GM18868 (cell line): ENCODE data around the gene SORCS2.

Experiments
- ATAC-seq: cut with Tn5 transposase; IDR thresholded peaks from one replicate; pipeline ENCODE4 v1.9.1; 2021; ENCODE audit warnings: mild to moderate bottlenecking, moderate library complexity; ENCODE audit not compliant: unreplicated experiment

The SORCS2 gene

DNA sequence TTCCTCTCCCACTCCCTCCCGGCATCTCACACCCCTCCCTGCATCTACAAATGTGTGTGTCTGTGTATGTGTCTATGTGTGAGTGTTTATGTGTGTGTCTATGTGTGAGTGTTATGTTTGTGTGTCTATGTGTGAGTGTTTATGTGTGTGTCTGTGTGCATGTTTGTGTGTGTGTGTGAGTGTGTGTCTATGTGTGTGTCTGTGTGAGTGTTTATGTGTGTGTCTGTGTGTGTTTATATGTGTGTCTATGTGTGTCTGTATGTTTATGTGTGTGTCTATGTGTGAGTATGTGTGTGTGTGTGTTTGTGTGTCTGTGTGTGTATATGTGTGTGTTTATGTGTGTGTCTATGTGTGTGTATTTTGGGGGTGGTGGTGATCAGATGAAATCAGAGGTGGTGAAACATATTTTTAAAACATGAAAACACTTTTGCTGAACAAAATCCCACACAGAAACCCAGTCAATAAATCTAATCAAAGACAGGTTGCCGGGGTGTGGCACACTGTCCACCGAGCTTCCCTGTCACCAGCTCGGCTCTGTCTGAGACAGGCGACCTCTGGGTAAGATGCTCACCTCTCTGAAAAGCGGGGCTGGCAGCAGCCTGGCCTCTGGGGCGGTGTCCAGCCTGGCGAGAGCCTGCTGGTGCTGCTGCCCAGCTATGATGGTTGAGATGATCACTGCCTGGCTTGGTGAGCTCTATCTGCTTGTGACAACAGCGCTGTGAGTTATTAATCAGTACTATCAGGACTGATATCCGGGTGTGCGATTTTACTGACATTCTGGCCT, 429.1 kb downstream of the SORCS2 start:
- ATAC-seq = no peak

DNA sequence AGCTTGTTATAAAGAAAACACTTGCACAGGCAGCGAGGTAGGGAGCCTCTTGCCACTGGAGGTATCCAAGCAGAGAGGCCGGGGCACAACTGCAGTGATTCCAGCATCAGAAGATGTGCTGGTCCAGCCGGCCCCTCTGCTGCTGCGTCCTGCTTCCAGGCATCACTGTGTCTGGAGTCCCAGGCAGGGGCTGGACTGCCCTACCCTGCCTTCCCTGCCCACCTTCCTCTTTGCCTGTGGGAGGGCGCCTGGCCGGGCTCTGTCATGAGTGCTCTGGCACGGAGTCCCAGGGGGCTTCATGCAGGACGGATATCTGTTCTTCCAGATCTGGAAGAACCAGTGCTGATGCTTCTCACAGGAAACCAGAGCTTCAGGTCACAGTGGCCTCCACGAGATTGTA, 430.0 kb downstream of the SORCS2 start:
- no peak for ATAC-seq

DNA sequence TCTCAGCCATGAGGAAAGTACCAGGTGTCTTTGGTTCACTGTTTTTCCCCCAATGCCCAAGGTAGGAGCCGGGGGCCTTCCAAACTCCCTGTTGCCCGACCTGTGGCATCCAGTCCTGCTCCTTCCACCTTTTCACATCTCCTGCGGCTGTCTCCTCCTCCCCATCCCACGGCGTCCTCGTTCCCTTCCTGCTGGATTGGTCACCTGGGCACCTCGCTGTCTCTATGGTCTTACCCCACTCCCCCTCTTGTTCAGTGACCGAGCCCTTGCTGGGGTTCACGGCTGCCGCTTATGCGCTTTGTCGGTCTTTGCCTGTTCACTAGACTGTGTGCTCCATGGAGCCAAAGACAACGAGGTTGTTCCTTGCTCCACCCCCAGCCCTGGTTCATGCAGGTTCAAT, 431.1 kb downstream of the SORCS2 start:
- ATAC-seq = no peak

DNA sequence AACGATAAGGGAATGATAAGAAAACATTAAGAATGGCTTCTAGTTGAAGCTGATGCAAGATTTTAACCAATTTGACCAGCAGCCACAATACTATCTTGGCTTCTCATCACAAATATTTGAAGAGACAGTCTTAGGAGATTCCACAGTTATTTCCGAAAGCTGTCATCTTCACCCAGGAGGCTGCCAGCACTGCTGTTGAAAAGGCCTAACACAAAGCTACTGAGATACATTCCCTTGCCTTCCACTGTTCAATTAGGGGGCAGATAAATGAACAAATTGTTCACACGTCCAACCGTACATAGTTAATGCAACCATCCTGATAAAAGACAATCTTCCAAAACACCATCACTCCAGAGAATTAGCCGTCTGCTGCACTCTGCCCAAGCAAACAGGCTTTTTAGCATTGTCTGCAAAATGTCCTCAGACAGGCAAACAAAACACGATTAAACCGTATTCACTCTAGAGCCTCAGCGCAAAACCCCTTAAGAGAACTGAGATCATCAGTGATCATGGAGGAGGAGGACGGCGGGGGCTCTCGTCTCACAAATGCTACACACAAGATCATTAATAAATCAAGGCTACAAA, 432.1 kb downstream of the SORCS2 start:
- no peak for ATAC-seq

DNA sequence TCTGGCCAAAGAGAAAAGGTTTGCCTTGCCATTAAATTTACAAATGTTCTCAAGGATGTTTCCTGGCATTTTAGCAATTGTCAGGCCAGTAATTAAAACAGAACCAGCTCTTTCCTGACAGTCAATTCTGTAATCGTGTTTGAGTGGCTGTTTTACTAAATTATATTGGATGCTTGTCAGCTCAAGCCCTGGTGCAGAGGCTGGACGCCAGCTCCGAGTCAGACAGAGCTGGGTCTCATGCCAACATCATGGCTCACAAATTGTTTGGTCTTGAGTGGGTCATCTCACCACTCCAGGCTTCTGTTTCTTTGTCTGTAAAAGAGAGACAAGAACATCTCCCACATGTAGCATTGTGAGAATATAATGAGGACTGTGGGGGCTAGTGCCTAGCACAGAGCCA, 432.7 kb downstream of the SORCS2 start:
- ATAC-seq = no peak

DNA sequence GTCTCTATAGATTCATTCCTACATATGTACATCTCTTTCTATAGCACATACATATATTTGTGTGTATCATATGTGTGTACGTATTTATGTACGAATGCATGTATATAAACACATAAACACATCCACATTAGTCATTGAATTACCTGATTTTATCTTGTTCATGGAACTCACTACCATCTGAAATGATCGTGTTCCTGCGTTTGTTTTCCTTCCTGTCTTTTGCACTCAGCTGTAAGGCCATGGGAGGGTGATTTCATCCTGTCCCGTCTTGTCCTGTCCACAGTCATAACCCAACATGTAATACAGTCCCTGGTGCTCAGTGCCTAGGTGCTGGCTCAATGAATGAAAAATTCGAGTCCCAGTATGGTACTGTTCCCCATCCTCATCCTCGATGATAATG, 434.2 kb downstream of the SORCS2 start:
- ATAC-seq = no peak

DNA sequence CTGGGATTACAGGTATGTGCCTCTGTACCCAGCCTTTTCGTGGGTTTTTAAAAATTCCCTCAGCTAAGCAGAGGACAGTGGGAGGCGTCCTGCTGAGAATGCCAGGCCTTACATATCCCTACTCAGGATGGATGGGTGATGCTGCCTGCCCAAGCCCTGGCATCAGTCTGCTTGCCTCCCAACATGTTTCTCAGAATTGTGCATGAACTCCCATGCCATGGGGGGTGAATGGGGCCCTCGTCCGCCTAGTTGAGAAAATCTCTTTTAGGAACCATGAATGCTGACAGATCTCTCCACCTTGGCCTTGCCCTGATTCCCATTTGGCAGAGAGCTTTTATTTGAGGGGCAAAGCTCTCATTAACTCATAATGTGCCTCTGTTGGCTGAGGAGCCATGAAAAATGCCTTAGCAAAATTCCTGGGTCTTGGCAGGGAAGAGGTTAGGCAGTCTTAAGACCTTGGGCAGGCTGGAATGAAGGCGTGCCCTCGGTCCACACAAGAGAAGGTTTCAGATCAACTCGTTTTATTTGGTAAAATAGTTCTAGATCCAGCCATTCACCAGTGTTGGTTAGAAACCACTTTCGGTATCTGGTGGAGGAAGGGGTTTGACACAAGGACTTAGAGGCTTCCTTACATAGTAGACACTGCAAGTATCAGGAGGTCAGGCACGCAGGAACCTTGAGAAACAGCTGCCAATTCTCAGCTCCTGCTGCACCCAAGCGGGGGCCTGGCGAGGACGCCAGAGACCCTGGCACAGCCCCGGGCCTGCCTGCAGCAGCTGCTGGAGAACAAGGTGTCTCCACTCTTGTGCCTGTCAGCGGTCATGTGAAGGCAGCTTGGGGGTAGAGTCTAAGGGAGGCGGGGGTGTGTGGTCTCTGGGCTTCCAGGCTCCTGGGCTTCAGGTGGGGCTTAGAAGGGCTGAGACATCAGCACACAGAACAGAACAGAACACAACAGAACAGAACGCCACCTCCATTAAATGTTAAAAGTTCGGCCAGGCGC, 435.2 kb downstream of the SORCS2 start:
- ATAC-seq = no peak

DNA sequence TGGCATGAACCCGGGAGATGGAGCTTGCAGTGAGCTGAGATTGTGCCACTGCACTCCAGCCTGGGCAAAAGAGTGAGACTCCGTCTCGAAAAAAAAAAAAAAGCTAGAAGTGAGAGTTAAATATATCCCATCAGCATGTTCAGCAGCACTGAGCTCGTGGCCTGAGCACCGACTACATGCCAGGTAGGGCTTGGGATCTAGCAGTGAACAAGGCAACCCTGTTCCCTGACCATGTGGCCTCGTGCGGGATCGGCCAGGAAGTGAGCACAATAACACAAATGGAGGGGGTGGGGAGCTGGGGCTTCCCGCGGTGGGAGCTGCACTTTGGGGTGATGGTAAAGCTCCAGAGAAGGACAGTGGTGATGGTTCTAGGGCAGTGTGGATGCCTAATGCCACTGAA, 436.1 kb downstream of the SORCS2 start:
- no peak for ATAC-seq

DNA sequence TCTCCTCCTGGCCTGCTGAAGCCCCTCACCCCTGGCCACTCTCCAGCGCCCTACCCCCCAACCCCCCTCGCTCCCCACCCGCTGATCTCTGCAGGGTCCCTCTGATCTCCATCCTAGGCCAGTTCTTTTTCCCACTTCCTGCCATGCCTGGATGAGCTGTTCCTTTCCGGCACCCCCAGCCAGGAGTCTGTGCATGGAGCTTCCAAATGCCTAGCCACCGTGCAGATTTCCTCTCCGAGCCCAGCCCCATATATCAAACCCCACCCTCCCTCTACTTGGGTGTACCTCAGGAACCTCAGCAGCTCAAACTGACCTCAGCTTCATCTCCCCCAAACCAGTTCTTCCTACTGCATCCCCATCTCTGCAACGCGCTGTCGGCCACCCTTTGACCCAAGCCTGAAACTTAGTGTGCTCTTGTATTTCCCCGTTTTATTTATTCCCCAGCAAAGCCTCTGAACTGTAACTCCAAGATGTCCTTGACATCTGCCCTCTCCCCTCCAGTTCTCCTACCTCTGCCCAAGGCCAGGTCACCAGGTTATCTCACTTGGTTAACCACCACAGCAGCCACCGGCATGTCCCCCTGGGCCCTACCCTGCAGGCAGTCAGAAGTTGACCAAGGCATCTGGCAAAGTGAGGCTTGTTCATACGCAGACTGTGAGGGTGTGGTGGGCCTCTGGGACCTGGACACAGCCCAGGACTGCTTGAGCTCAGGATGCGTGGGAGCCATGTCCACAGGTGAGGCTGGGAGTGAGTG, 437.3 kb downstream of the SORCS2 start:
- no peak for ATAC-seq

DNA sequence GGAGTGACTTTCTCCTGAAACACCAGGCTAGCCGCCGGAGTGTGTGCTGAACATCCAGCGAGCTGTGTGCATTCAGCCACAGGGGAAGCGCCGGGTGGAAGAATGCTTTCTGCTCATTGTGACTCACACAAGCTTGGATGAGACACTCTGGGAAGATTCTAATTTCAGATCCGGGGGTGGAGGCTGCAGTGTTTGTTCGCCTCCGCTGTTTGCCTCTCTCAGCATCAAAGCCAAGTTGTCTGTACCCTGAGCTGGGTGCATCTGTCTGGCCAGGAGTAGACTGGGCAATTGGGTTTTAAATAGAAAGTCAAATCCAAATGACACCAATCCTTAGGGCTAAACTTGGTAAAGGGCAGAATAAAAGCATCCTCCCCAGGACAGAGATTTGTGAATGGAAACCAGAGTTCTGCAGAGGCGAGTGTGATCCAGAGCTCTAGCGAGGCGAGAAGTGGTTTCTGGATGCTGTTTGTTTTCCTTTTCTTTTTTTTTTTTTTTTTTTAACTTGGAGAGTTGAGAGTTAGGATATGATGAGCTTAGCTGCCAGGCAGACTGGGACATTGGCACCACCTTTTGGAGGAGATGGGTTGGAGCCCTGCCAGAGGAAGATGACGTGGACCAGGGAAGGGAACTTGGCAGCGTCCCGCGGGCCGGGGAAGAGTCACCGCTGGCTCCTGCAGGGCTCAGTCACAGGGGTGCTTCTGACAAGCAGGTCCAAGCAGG, 438.4 kb downstream of the SORCS2 start:
- ATAC-seq = no peak

DNA sequence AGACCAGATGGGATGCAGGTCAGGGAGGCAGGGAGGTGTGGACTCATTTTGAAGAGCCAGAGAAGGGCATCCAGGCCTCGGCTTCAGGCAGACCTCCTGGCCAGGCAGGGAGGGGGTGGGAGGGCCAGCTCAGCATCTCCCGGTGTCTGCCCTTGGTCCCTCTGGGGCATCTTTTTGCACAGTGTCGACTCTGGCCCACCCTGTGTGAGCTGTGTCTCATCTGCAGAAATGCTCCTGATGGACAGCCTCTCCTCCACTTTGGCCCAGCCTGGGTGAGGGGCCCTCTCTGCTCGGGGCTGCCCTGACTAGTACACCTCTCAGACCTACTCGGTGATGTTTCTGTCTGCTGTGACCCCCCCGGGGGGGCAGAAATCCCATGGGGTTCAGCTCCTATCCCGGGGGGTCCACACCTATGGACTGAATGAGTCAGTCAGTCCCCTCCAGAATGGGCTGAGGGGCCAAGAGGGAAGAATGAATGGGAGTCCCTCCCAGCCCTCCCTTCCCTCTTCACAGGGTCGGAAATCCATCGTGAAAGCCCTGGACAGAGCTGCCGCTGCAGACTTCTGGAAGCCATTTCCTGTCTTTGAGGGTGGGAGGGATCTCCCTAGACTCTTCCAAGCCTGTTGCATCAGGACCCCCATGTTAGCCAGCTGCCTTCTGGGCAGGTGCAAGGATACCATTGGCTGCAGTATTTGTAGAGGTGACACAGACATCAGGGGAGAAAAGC, 439.1 kb downstream of the SORCS2 start:
- ATAC-seq = no peak

DNA sequence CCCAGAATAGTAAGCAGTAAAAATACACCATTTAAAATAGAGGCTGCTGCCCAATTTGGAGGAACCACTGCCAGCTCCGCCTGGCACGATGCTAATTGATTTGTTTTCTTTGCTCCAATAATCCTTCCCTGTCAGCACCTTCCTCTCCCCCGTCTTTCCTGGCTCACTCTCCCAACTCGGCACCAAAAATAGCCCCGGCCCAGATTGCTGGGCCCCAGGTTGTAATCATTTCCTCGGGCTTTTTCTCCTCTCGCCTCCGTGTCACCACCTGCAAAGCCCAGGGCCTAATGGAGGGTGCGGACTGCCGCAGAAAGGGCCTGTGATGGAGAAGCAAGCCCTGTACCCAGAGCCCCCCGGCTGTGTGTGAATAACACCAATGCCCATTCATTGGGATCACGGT, 440.0 kb downstream of the SORCS2 start:
- ATAC-seq = no peak

DNA sequence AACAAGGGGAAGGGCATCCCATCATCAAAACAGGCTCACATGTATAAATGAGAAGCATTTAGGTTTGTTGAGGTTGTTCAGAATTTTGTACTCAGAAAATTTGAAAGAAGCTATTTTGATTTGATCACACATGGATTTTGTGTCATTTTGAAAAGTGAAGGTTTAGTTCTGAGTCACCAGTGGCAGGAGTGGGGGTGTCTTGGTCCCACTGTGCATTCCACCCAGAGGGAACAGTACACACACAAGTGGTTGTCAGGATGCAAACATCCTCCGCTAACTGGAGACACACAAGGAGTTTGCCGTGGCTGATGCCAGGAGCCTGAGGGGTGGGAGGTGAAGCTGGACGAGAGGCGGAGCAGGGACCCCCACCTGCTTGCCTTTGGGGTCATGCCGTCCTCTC, 440.6 kb downstream of the SORCS2 start:
- no peak for ATAC-seq

DNA sequence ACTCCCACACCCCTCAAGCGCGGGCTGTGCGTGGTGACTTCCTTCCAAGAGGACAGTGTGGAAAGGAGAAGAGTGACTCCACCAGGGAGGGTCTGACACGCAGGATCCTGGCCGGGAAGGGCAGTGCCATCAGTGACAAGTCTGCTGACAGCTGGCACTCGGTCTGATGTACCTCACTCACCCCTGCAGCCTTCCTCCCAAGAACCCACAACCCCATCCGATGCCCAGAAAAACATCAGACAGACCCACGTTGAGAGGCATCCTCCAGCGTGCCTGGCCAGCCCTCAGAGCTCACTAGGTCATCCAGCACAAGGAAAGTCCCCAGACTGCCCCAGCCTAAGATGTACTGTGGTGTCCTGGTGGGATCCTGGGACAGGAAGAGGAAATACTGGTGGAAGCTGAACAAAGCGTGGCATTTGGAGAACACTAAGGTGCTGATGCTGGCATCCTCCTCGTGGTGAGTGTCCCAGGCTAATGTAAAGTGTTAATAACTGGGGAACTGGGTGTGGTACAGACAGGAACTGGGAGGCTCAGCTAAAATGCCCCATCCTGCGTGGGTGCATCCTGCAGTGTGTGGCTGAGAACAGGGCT, 442.4 kb downstream of the SORCS2 start:
- no peak for ATAC-seq

DNA sequence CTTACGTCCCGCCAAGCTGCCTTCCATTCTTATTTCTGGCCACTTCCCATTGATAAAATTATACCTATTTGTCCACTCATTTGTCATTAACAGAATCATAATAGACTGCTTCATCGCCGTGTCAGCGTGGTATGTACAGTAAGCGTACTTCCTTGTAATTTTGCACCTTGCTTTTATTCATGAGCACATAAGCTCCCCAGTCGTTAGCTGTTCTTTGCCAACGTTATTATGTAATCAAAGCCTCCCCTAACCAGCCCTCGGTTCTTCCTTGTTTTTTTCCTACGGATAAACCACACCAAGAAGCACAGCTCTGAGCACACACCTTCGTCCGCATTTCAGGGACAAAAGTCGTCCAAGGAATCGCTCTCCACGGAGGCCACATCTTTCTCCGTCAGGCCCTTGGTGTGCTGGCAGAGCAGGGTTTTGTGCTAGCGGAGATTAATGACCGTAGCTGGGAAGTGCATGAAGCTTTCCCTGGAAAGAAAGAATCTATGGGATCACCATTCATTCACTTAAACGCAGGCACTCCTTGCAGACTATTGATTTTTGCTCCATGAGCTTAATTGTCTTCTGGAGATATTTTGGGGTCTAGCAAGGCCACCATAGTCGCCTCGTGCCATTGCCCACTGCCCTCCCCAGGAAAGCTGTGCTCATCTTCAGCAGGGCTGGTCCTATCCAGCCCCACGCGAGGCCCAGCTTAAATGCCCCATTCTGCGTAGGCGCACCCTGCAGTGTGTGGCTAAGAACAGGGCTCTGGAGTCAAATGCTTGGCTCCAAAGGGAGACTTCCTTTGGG, 443.3 kb downstream of the SORCS2 start:
- no peak for ATAC-seq

DNA sequence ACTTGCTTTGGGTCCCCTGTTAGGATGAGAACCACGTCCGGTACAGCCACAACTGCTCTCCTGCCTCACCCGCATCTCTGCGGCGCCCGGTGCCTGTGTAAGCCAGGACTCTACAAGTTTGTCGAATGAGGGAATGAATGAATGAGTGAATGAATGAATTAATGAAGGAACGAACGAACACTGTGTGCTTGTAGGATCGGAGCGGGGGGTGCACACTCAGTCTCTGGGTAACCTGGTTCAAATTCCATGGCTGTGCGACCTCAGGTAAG, 443.8 kb downstream of the SORCS2 start:
- no peak for ATAC-seq

DNA sequence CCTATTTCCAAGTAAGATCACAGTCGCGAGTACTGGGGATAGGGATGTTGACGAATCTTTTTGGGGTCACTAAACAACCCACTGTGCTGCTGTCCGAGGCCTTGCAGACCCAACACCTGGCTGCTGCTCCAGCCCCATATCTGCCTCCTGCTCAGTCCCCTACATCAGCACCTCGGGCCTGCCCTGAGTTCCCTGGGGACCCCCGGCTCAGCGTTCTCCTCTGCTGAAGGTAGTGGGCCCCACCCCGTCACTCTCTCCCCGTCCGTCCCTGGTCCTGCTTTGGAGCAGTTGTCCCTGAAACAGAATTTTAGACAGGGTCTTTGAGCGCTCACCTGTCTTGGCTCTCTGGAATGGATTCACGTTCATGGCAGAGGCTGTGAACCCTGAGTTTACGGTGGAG, 444.8 kb downstream of the SORCS2 start:
- ATAC-seq = no peak

DNA sequence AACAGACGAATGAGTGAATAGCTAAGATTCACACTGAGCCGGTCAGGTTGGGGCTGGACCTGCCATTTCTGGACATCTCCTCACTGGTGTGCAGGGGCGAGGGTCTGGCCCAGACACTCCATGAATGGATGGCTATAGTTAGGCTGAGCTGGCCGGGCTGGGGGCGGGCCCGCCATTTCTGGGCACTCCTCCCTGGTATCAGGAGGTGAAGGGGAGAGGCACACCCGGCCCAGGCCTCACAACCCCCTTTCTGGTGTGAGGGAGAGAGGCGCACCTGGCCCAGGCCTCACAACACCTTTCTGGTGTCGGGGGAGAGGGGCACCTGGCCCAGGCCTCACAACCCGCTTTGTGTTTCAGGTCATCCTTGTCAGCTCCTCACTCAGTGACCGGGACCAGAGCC, 445.6 kb downstream of the SORCS2 start:
- ATAC-seq = no peak

DNA sequence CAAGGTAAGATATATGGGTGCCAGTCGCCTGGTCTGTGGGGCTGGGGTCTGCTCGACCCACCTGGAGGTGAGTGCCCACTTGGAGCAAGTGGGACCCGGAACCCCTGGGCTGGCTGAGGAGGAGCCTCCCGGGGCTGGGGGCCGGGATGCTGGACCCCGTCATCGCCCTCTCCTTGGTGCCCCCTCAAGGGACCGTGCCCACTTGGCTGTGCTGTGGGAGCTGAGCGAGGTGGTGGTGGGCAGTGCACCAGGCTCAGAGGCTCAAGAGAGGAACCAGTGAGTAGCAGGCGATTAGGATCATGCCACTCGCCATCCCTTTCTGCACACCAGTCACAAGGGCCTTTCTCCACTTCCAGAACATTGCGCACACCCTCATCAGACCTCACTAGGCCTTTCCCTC, 446.2 kb downstream of the SORCS2 start:
- ATAC-seq = no peak
